Measurements from ENCODE around the gene PPP3R1. TPM values are rescaled to one million over a fixed set of nuclear protein-coding genes. Genes with fewer than 3 reads are reported as not detected.
A peak's percentile ranks its signal among the peaks of the same experiment; 100 is the strongest.

Gene PPP3R1
- total RNA-seq, 4 donors from 2014 or later: 25.8 to 32.7 (median 28.2) TPM

GRCh38 chr2:68200157-68200787, 52.1 kb downstream of the PPP3R1 start:
- no peak for DNase-seq
- 74 to 75% methylated on average over 4 of the region's 4 CpGs for WGBS, 2 donors
- intact Hi-C loops (cut with DNase I): no loop called here
- TF ChIP-seq CTCF (IDR thresholded peaks at IDR 0.05): no peak
- TF ChIP-seq POLR2A (IDR thresholded peaks at IDR 0.05): no peak
- no peaks in the 10 kb centered on the region for H3K9me3 ChIP-seq
- no peak overlapping the region for H3K4me3 ChIP-seq
- H3K4me1 ChIP-seq: peaks cover 0 to 42% (median 6%) of the 10 kb centered on the region in 3 donors
- H3K27ac ChIP-seq: no peak overlapping the region
- H3K27me3 ChIP-seq: no peaks in the 10 kb centered on the region
- H3K36me3 ChIP-seq: peaks cover 0 to 3% (median 0%) of the 10 kb centered on the region in 3 donors

- WGBS, 2 donors: 48 to 89% methylated on average over 4 of the region's 4 CpGs
- H3K4me3 ChIP-seq: no peak overlapping the region
- H3K27ac ChIP-seq: no peak overlapping the region
- peak in 5 of 6 experiments; percentile 43 to 80 (median 60) for TF ChIP-seq CTCF (IDR thresholded peaks at IDR 0.05)
- no peak for TF ChIP-seq POLR2A (IDR thresholded peaks at IDR 0.05)
- peaks cover 0 to 58% (median 20%) of the 10 kb centered on the region in 3 donors for H3K4me1 ChIP-seq
- H3K27me3 ChIP-seq: no peaks in the 10 kb centered on the region
- H3K9me3 ChIP-seq: no peaks in the 10 kb centered on the region
- intact Hi-C loops (cut with DNase I): loop anchor here (10.0 kb wide), 1 partner anchor 89 kb away; no protein-coding TSS in a partner anchor
- no peak for DNase-seq
- no peaks in the 10 kb centered on the region for H3K36me3 ChIP-seq
Observed at GRCh38 chr2:68196120-68196716, 56.1 kb downstream of the PPP3R1 start.

DNA sequence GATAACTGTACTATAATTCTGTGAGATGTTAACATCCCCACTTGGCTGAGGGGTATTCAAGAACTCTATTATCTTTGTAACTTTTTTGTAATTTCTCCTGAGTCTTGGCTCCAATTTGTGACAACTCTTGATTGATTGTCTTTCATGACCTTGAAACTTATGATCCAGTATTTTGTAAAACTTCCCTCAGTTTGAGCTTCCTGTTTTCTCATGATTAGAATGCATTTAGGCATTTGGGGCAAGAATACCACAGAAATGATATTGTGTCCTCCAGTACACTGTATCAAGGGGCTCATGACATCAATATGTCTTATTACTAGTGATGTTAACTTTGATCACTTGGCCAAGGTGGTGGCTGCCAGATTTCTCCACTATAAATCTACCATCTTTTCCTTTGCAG, 57.2 kb downstream of the PPP3R1 start:
- Histone ChIP-seq H3K27me3 (no peaks in the 10 kb centered on the region), H3K4me1 (peaks cover 0 to 69% (median 20%) of the 10 kb centered on the region in 3 donors), H3K9me3 (no peaks in the 10 kb centered on the region), H3K36me3 (no peaks in the 10 kb centered on the region), H3K27ac (no peak overlapping the region), H3K4me3 (no peak overlapping the region)
- intact Hi-C loops (cut with DNase I): loop anchor here (10.0 kb wide), 1 partner anchor 90 kb away; no protein-coding TSS in a partner anchor
- DNase-seq: no peak
- TF ChIP-seq CTCF (IDR thresholded peaks at IDR 0.05): no peak
- TF ChIP-seq POLR2A (IDR thresholded peaks at IDR 0.05): no peak

- Histone ChIP-seq H3K4me3 (no peak overlapping the region), H3K27ac (peak overlapping the region in 2 of 4 donors; percentile 40), H3K27me3 (no peaks in the 10 kb centered on the region), H3K4me1 (peaks cover 0 to 79% (median 20%) of the 10 kb centered on the region in 3 donors), H3K9me3 (no peaks in the 10 kb centered on the region), H3K36me3 (no peaks in the 10 kb centered on the region)
- WGBS, 2 donors: 66 to 70% methylated on average over 4 of the region's 4 CpGs
- DNase-seq: no peak
- intact Hi-C loops (cut with DNase I): loop anchor here (10.0 kb wide), 1 partner anchor 91 kb away; no protein-coding TSS in a partner anchor
- no peak for TF ChIP-seq CTCF (IDR thresholded peaks at IDR 0.05)
- no peak for TF ChIP-seq POLR2A (IDR thresholded peaks at IDR 0.05)
Observed at GRCh38 chr2:68193787-68194372, 58.5 kb downstream of the PPP3R1 start.

GRCh38 chr2:68193144-68193543, 59.2 kb downstream of the PPP3R1 start:
- peak overlapping the region in 1 of 4 donors; percentile 40 for H3K27ac ChIP-seq
- no peak for DNase-seq
- no peak for TF ChIP-seq POLR2A (IDR thresholded peaks at IDR 0.05)
- 40 to 48% methylated on average over 3 of the region's 3 CpGs for WGBS, 2 donors
- no peaks in the 10 kb centered on the region for H3K27me3 ChIP-seq
- peaks cover 0 to 82% (median 20%) of the 10 kb centered on the region in 3 donors for H3K4me1 ChIP-seq
- no peak overlapping the region for H3K4me3 ChIP-seq
- H3K9me3 ChIP-seq: no peaks in the 10 kb centered on the region
- no peaks in the 10 kb centered on the region for H3K36me3 ChIP-seq
- intact Hi-C loops (cut with DNase I): loop anchor here (10.0 kb wide), 1 partner anchor 92 kb away; no protein-coding TSS in a partner anchor

Data from esophagus squamous epithelium (tissue), 5 donors.